HCT116 (cell line): ENCODE data around the gene EVI5L. TPM values are rescaled to one million over a fixed set of nuclear protein-coding genes. Genes with fewer than 3 reads are reported as not detected.

ENCODE experiments used
- ATAC-seq: fragments of 200-7000 bp; cut with Tn5 transposase; 2 replicates; pipeline ENCODE4 v1.9.1; 2020; ENCODE audit warnings: mild to moderate bottlenecking, moderate library complexity
- BruUV-seq: library from RNA; stranded (reverse); fragments of 400-500 nt; replicated peaks from 2 replicates; lab custom pipeline; 2021; lab: Mats Ljungman, UMichigan
- CTCF ChIA-PET: fragments of 300-600 bp; sonication (Branson Sonifier 250); formaldehyde crosslinking; loops from one replicate; lab custom pipeline; 2021; ENCODE audit warnings: antibody characterized with exemption; lab: Charles Lee
- POLR2A ChIA-PET: fragments of 300-600, 350-600 bp; sonication (Branson Sonifier 250); formaldehyde crosslinking; loops from one replicate; lab custom pipeline; 2021; ENCODE audit warnings: antibody characterized with exemption; lab: Charles Lee
- RAD21 ChIA-PET, 2 experiments: fragments of 300-600 bp; sonication (Branson Sonifier 250); formaldehyde crosslinking; loops; one replicate each; lab custom pipeline; 2023; ENCODE audit warnings: low total read pairs in 2 of 2; ENCODE audit not compliant: uncharacterized antibody in 2 of 2, unreplicated experiment in 2 of 2, low non-redundant PET in 1 of 2; lab: Charles Lee
- DNase-seq: peaks from one replicate; pipeline ENCODE4 v3.0.0-alpha.2; 2010; ENCODE audit warnings: low read depth, low spot score
- H2AFZ ChIP-seq: fragments of 200-600 bp; shearing (Covaris generic), sonication (generic); 2 replicates; pipeline ENCODE4 v1.6.1; 2017; ENCODE audit warnings: low read depth, mixed run types, mixed read lengths, antibody characterized with exemption, low read length; ENCODE audit not compliant: poor library complexity, severe bottlenecking
- H3K27ac ChIP-seq: 2 replicates; pipeline ENCODE4 v1.5.1; 2012; ENCODE audit warnings: low read depth, low read length
- H3K27me3 ChIP-seq: fragments of 200-600 bp; sonication (generic); 2 replicates; pipeline ENCODE4 v1.6.1; 2016; ENCODE audit warnings: mixed run types, low read length, mixed read lengths; ENCODE audit not compliant: insufficient read depth
- H3K36me3 ChIP-seq, 2 experiments: fragments of 200-500 bp in 1 of 2; fragments of 200-600 bp in 1 of 2; sonication (Bioruptor generic) in 1 of 2; sonication (generic) in 1 of 2; 2 replicates each; pipeline versions ENCODE4 v1.5.1 to v1.6.1; 2014 to 2016; ENCODE audit warnings: low read length in 2 of 2, inconsistent platforms in 1 of 2, mixed read lengths in 1 of 2, mixed run types in 1 of 2; ENCODE audit not compliant: insufficient read depth in 2 of 2, control insufficient read depth in 1 of 2
- H3K4me1 ChIP-seq, 2 experiments: fragments of 200-600 bp in 1 of 2; sonication (generic) in 1 of 2; 2 replicates each; pipeline versions ENCODE4 v1.5.1 to v1.6.1; 2012 to 2017; ENCODE audit warnings: low read length in 2 of 2, inconsistent platforms in 1 of 2, mild to moderate bottlenecking in 1 of 2, mixed read lengths in 1 of 2, mixed run types in 1 of 2, moderate library complexity in 1 of 2; ENCODE audit not compliant: insufficient read depth in 2 of 2, control insufficient read depth in 1 of 2
- H3K4me2 ChIP-seq: fragments of 200-600 bp; sonication (generic); 2 replicates; pipeline ENCODE4 v1.6.1; 2017; ENCODE audit warnings: mixed run types, low read length, mixed read lengths
- H3K4me3 ChIP-seq, 2 experiments: fragments of 200-600 bp in 1 of 2; sonication (generic) in 1 of 2; replicated peaks in 1 of 2; 2 replicates each; pipeline ENCODE4 v1.5.1; 2011 to 2016; ENCODE audit warnings: low read length in 2 of 2, control low read depth in 1 of 2, low read depth in 1 of 2, mild to moderate bottlenecking in 1 of 2, mixed read lengths in 1 of 2, mixed run types in 1 of 2
- H3K79me2 ChIP-seq: fragments of 200-600 bp; sonication (generic); 2 replicates; pipeline ENCODE4 v1.6.1; 2017; ENCODE audit warnings: mild to moderate bottlenecking, mixed run types, low read length, moderate library complexity, mixed read lengths; ENCODE audit not compliant: insufficient read depth
- H3K9ac ChIP-seq: fragments of 200-600 bp; sonication (generic); 2 replicates; pipeline ENCODE4 v1.6.1; 2016; ENCODE audit warnings: low read length, mixed read lengths
- H3K9me2 ChIP-seq: fragments of 200-600 bp; sonication (generic), shearing (Covaris generic); 2 replicates; pipeline ENCODE4 v1.6.1; 2017; ENCODE audit warnings: mixed run types, mild to moderate bottlenecking, moderate library complexity; ENCODE audit not compliant: insufficient read depth
- H3K9me3 ChIP-seq, 2 experiments: fragments of 200-500 bp in 1 of 2; fragments of 200-600 bp in 1 of 2; sonication (Bioruptor generic) in 1 of 2; sonication (generic) in 1 of 2; 2 replicates each; pipeline ENCODE4 v1.6.1; 2014 to 2017; ENCODE audit warnings: low read length in 2 of 2, mixed read lengths in 2 of 2, inconsistent platforms in 1 of 2, low read depth in 1 of 2, mild to moderate bottlenecking in 1 of 2, mixed run types in 1 of 2, moderate library complexity in 1 of 2; ENCODE audit not compliant: control insufficient read depth in 1 of 2, insufficient read depth in 1 of 2
- H4K20me1 ChIP-seq: fragments of 200-600 bp; sonication (generic), shearing (Covaris generic); 2 replicates; pipeline ENCODE4 v1.6.1; 2017; ENCODE audit warnings: mixed run types, mild to moderate bottlenecking, moderate library complexity; ENCODE audit not compliant: insufficient read depth
- CEBPB ChIP-seq: IDR thresholded peaks from 2 replicates; pipeline ENCODE4 v1.6.1; 2012; ENCODE audit warnings: low read depth
- CTCF ChIP-seq, 3 experiments: fragments of 200-600 bp in 1 of 3; sonication (generic) in 1 of 3; IDR thresholded peaks in 2 of 3; conservative IDR thresholded peaks in 1 of 3; 2 replicates each; pipeline ENCODE4 v1.5.1; 2012 to 2017; ENCODE audit warnings: low read depth in 2 of 3, low read length in 2 of 3, antibody characterized with exemption in 1 of 3, borderline replicate concordance in 1 of 3, control low read depth in 1 of 3, mild to moderate bottlenecking in 1 of 3, mixed read lengths in 1 of 3, mixed run types in 1 of 3, moderate library complexity in 1 of 3; ENCODE audit not compliant: insufficient read depth in 1 of 3
- EZH2phosphoT487 ChIP-seq: fragments of 200-600 bp; IDR thresholded peaks from 2 replicates; pipeline ENCODE4 v1.6.1; 2018; ENCODE audit warnings: antibody characterized with exemption, borderline replicate concordance
- MAX ChIP-seq: IDR thresholded peaks from 2 replicates; pipeline ENCODE4 v1.6.1; 2012
- RAD21 ChIP-seq: IDR thresholded peaks from 2 replicates; pipeline ENCODE4 v1.6.1; 2012; ENCODE audit warnings: low read depth, mild to moderate bottlenecking
- SIN3A ChIP-seq: IDR thresholded peaks from 2 replicates; pipeline ENCODE4 v1.6.1; 2012; ENCODE audit warnings: low read depth
- ZBTB33 ChIP-seq: IDR thresholded peaks from 2 replicates; pipeline ENCODE4 v1.6.1; 2011; ENCODE audit warnings: mild to moderate bottlenecking, low read length, moderate library complexity; ENCODE audit not compliant: insufficient replicate concordance; ENCODE audit errors: extremely low read depth
- intact Hi-C: fragments of 100-400 bp; cut with micrococcal nuclease; formaldehyde crosslinking; loops from 2 replicates; pipeline ENCODE4 v1.10.0; 2022
- total RNA-seq: library from RNA; stranded (reverse); gene quantifications from one replicate; pipeline ENCODE4 v1.2.1, GENCODE V29; 2021; ENCODE audit not compliant: unreplicated experiment

EVI5L gene
- total RNA-seq, 1 experiment from 2014 or later, result 15.0 TPM

GRCh38 chr19:7799640-7800355, 30.2 kb upstream of the EVI5L start:
- TF ChIP-seq ZBTB33, result no peak
- no peak for TF ChIP-seq SIN3A
- TF ChIP-seq MAX, result 0 out of 2 replicates have a peak, but pooled peaks have one; percentile 18
- TF ChIP-seq CEBPB, result peak; percentile 49
- no peak for TF ChIP-seq EZH2phosphoT487
- TF ChIP-seq RAD21, result peak; percentile 77
- TF ChIP-seq CTCF (IDR thresholded peaks at IDR 0.05 in 2 of 3, conservative IDR thresholded peaks at IDR 0.05 in 1 of 3; ENCODE audit: borderline replicate concordance in 1 of 3, insufficient read depth in 1 of 3, low read depth in 2 of 3, low read length in 2 of 3), result peak; percentile 52 to 88 (median 60); a peak in 5 of 6 replicates
- TF ChIP-seq, all 23 proteins: peak for 4
- peak overlapping the region; percentile 99 for H2AFZ ChIP-seq

More at GRCh38 chr19:7799640-7800355, 30.2 kb upstream of the EVI5L start:
- BruUV-seq, result no TSS peak
- no peaks in the 10 kb centered on the region for H3K9me2 ChIP-seq
- H3K36me3 ChIP-seq, result no peaks in the 10 kb centered on the region
- ChIA-PET CTCF (interaction anchor here (0.7 to 4.4 kb wide), 30 partner anchors 9 to 1674 kb away, joined by 3 to 88 read pairs (median 4); partner anchors contain the start of genes CD209, SNAPC2 and TRAPPC5), POLR2A (interaction anchor here (0.5 to 2.4 kb wide), 8 partner anchors 32 to 445 kb away, joined by 3 to 10 read pairs (median 4); partner anchors contain the start of gene TRAPPC5), RAD21 (interaction anchor here (0.6 to 2.3 kb wide), 7 partner anchors 119 to 405 kb away, joined by 3 to 28 read pairs (median 6); partner anchors contain the start of gene TRAPPC5 (in 2 of the 2))
- H3K4me1 ChIP-seq, result peaks cover 11 to 22% of the 10 kb centered on the region in 2 experiments; a peak in 3 of 4 replicates
- no peaks in the 10 kb centered on the region for H3K27me3 ChIP-seq
- peaks cover 3 to 5% of the 10 kb centered on the region in 2 experiments; a peak in 1 of 4 replicates for H3K9me3 ChIP-seq
- H3K27ac ChIP-seq, result no peak overlapping the region
- peak overlapping the region; percentile 37 for H3K9ac ChIP-seq
- peak; percentile 81 for ATAC-seq
- peak; percentile 76 for DNase-seq
- H3K4me2 ChIP-seq, result peak overlapping the region; percentile 82
- intact Hi-C loops, result loop anchor here (1.0 to 10.0 kb wide), 5 partner anchors 119 to 445 kb away; partner anchors contain the start of gene TRAPPC5
- H3K79me2 ChIP-seq, result no peaks in the 10 kb centered on the region
- peak overlapping the region; percentile 30 to 52 for H3K4me3 ChIP-seq
- no peaks in the 10 kb centered on the region for H4K20me1 ChIP-seq
